Fibroblast of mammary gland (primary cell): Measurements from ENCODE around the gene CENPI.

Source experiments
- DNase-seq: peaks from one replicate; pipeline ENCODE4 v3.0.0-alpha.2; 2010; ENCODE audit warnings: low read depth
- H3K4me3 ChIP-seq: 2 replicates; pipeline ENCODE4 v1.5.1; 2011; ENCODE audit warnings: low read depth, mild to moderate bottlenecking, low read length, moderate library complexity; ENCODE audit not compliant: control insufficient read depth
- CTCF ChIP-seq: conservative IDR thresholded peaks from 2 replicates; pipeline ENCODE4 v1.5.1; 2011; ENCODE audit warnings: low read depth, low read length, inconsistent platforms; ENCODE audit not compliant: control insufficient read depth, insufficient read depth

CENPI gene

DNA sequence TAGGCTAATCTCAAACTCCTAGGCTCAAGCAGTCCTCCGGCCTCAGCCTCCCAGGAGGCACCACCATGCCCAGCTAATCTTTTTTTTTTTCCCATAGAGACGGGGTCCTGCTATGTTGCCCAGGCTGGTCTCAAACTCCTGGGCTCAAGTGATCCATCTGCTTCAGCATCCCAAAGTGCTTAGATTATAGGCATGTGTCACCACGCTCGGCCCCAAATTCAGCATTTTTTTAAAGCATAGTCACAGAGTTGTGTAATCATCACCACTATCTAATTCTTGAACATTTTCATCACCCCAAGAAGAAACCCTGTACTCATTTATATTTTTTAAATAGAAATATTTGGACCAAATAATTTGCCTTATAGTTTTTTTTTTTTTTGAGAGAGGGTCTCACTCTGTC lies 10.3 kb downstream of the CENPI start:
- DNase-seq: peak; percentile 71
- TF ChIP-seq CTCF: no peak
- H3K4me3 ChIP-seq: no peak overlapping the region

DNA sequence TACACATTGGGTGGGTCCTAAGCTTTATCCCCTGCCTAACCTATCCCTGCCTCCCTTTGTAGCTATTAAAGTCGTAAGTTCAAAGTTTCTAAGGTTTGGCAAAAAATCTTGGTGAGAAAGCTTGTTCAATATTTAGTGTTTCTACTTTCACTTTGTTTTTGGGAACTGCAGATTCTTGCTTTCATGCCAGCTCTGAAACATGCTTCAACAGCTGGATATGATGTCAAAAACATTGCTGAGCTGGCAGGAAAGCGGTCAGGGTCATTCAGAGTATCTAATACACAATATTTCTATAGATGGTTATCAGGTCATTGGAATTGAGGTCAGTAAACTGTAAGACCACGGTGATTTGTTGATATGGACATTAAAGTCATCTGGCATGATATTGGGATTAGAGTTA lies 19.7 kb downstream of the CENPI start:
- DNase-seq: peak; percentile 49
- no peak for TF ChIP-seq CTCF
- H3K4me3 ChIP-seq: no peak overlapping the region

GRCh38 chrX:101136235-101136634 lies 38.2 kb downstream of the CENPI start:
- H3K4me3 ChIP-seq: no peak overlapping the region
- no peak for DNase-seq
- no peak for TF ChIP-seq CTCF
